Measurements from ENCODE around the gene RPN1.

DNA sequence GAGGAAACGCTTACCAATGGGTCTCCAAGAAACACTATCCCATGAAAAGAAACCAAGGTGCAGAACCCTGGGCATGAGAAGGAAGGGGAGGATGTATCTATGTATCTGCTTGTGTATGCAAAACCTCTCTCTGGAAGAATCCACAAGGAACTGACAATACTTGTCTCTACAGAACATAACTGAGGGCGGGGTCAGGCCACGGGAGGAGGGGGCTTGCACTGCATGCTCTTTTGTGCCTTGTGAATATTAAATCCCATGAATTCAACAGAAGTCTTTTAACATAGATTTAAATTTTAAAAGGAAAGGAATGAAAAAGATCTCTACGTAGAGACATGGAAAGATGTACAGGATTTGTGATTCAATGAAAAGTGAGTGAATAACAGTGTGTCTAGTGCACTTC, 57.8 kb downstream of the RPN1 start:
- TF ChIP-seq CTCF (IDR thresholded peaks at IDR 0.05) (no peak), EP300 (IDR thresholded peaks at IDR 0.05) (no peak)

All from suprapubic skin (tissue), 3 donors.